Non-pigmented ciliary epithelial cell (primary cell): ENCODE results near the gene PRMT3.
"Not testable (repeated sequence)": the region's sequence is repeated elsewhere in the genome, so short reads cannot be mapped to it uniquely, and the experiment has no call there.

Source experiments
- DNase-seq: peaks from one replicate; pipeline ENCODE4 v3.0.0-alpha.2; 2010; ENCODE audit warnings: low read depth

Gene PRMT3

DNA sequence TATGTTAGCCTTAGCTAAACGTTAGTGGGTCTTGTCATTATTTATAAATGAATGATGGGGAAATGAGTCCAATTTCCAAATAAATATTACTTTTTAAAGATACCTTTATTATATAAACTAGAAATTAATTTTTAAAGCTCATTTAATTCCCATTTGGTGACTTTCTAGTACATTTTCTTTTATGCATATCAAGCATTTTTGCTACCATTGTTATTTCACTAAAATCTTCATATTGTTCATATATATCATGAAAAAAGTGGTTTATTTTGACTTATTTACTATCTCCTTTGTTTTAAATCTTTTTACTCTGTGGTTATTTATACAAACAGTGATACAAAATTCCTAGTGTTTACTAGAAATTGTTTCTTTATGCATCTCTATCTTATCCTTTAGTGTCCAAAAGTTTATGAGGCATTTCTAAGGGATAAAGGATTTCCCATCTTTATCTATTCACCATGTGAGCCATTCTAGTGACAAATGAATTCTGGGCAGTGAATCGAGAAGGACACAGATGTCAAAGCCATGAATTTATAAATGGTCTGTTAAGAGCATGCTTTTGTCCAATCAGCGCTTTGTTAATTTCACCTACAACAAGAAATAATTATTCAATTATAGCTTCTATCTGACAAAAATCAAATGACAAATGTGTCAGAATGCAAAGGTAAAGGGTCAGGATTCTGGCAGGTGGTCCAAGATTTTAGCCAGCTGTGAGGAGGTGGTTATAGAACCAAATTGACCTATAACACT is 70.6 kb downstream of the PRMT3 start:
- DNase-seq, result no peak

DNA sequence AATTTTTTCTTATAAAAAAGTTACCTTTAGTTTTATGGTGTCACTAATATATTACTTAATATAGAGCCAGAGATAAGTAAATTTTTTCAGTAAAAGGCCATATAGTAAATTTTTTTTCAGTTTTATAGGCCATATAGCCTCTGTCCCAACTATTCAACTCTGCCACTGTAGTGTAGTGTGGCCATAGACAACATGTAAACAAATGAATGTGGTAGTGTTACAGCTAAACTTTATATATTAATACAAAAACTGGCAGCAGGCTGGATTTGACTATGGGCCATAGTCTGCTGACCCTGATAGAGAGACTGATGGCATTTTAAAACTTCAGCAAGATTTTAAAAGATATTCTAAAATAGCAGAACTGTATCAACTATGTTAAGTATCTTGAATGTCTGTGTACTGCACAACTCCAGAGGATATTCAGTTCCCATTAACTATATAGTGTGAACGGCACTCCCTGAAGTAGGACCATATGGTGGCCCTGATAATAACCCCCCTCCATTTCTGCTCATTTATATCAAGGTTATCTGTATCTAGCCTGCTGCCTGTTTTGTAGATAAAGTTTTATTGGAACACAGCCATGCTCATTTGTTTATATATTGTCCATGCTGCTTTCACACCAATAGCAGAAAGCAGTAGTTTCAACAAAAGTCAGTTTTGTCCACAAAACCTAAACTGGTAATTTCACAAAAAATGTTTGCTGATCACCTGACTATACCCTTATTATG is 71.6 kb downstream of the PRMT3 start:
- no peak for DNase-seq

DNA sequence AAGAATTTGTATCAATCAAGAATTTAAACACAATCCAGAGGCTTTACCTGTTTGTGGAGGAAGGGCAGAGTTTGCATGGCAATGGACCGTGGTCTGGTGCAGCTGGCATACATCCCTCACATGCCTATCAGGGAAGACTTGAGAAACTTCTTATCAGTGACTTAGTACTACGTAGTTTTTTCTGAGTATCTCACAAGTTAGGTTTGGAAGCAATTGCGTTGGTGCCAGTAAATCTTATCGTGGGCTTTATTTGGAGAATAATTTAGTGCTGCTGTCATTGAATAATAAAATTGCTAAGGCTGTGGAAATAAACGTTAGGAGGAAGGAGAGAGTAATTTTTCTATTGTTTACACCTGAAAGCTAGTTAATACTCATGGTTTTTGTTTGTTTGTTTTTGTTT is 72.3 kb downstream of the PRMT3 start:
- no peak for DNase-seq

- DNase-seq, result no peak
Measured at GRCh38 chr11:20464518-20464917, 77.0 kb downstream of the PRMT3 start.

- DNase-seq, result no peak
Measured at GRCh38 chr11:20467487-20468185, 80.1 kb downstream of the PRMT3 start.

- DNase-seq, result no peak
Measured at GRCh38 chr11:20470348-20470747, 82.8 kb downstream of the PRMT3 start.

- not testable (repeated sequence) for DNase-seq
Measured at GRCh38 chr11:20471929-20472328, 84.4 kb downstream of the PRMT3 start.

- no peak for DNase-seq
Measured at GRCh38 chr11:20474176-20474881, 86.8 kb downstream of the PRMT3 start.

DNA sequence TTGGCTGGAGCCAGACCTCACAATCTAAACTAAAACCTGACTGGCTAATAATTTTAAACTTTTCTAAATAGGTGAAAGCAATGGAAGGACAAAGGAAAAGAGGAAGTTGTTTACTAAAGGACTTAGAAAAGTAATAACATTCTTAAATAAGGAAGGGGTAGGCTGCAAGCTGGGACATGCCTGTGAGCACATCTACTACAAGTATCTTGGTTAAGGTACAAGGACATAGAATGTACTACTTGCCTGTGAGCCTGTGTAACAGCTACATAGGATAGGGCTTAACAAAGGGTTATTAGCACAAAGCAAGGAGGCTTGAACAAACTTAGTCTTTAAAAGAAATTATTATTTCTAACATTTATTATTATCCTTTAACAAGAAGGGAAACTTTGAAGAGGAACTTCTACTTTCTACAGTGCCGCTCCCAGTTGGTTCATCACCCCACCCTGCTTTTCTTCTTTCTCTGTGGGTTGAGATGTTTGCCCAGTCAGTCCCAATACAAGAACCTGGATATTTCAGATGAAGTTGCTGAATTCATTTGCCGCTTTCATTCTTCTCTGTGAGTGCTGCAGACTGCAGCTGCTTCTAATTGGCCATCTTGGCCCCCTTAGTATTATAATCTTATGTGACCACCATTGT is 87.5 kb downstream of the PRMT3 start:
- DNase-seq, result no peak

- no peak for DNase-seq
Measured at GRCh38 chr11:20477418-20478090, 90.0 kb downstream of the PRMT3 start.

GRCh38 chr11:20479513-20479912 is 92.0 kb downstream of the PRMT3 start:
- no peak for DNase-seq

DNA sequence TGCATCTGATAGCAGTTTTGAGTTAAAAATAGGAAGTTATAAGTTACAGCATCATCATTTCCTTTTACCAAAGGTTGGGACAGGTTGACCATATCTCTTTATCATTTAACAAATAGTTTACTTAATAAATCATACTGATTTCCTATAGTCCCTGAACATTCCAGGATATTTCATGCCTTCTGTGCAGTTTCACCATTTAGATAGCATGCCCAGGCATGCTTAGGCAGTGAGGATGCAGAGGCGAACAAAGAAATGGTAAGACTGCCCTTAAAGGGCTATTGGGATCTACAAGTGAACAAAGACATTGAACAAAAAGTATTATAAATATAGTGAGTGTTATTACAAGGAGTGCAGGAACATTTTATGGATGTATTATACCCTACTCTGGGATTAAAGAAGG is 96.4 kb downstream of the PRMT3 start:
- no peak for DNase-seq

DNA sequence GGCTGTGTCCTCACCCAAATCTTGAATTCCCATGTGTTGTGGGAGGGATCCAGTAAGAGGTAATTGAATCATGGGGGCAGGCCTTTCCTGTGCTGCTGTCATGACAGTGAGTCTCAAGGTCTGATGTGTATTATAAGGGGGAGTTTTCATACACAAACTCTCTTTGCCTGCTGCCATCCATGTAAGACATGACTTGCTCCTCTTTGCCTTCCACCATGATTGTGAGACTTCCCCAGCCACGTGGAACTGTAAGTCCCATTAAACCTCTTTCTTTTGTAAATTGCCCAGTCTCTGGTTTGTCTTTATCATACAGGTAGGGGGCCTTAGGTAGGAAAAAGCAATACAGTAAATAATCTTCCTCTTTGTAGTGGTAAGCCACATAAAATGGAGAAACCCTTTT is 96.9 kb downstream of the PRMT3 start:
- not testable (repeated sequence) for DNase-seq

GRCh38 chr11:20488352-20488751 is 100.8 kb downstream of the PRMT3 start:
- no peak for DNase-seq

GRCh38 chr11:20489948-20490347 is 102.4 kb downstream of the PRMT3 start:
- no peak for DNase-seq

DNA sequence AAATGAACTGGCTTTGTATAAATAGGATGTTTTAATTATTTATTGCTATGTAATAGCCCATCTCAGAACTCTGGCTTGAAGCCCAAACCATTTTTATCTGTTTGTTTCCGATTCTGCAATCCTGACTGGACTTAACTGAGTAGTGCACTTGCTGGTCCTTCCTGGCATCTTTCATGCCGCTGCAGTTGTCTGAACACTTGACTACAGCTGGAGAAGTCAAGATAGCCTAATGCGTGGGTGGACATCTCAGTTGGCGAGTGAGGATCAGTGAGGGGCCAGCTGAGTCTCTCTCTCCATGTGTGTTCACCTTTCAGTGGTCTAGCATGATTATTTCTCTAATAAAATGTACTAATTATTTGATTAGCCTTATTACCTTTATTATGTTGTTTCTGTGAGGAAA is 105.8 kb downstream of the PRMT3 start:
- DNase-seq, result no peak

- no peak for DNase-seq
Measured at GRCh38 chr11:20497124-20497792, 109.7 kb downstream of the PRMT3 start.

- DNase-seq, result no peak
Measured at GRCh38 chr11:20501252-20501651, 113.7 kb downstream of the PRMT3 start.

DNA sequence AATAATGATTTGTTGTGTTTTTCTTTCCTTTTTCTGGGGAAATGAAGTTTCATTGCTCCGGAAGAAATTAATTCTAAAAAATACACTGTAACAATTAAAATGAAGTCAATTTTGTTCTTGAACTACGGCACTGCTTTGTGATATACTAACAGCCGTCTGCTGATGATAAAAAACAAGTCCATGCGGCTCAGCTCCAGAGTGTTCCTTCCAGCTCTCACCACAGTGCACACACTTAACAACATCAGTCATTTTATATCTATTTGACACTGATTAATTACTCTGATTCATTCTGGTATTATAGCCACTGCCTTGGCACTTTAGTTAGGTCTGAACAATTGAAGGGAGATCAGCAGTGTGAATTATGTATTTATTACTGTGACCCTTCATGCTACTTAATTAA is 114.5 kb downstream of the PRMT3 start:
- no peak for DNase-seq

DNA sequence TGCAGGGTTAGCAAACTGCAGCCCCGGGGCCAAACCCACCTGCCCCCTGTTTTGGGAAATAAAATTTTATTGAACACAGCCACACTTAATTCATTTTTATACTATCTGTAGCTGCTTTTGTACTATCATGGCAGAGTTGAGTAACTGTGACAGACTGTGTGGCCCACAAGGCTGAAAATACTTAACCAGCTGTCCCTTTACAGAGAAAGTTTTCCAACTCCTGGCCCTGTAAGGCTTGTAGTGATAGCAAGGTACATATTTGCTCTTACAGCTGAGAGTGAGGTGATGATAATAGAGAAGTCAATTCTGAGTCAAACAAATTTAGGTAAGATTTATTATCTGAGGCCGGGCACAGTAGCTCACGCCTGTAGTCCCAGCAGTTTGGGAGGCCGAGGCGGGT is 124.5 kb downstream of the PRMT3 start:
- no peak for DNase-seq

GRCh38 chr11:20512869-20513268 is 125.4 kb downstream of the PRMT3 start:
- DNase-seq, result no peak
